ENCODE data around the gene MGAM2.
"Not testable (repeated sequence)": the region's sequence is repeated elsewhere in the genome, so short reads cannot be mapped to it uniquely, and the experiment has no call there.

Gene MGAM2

DNA sequence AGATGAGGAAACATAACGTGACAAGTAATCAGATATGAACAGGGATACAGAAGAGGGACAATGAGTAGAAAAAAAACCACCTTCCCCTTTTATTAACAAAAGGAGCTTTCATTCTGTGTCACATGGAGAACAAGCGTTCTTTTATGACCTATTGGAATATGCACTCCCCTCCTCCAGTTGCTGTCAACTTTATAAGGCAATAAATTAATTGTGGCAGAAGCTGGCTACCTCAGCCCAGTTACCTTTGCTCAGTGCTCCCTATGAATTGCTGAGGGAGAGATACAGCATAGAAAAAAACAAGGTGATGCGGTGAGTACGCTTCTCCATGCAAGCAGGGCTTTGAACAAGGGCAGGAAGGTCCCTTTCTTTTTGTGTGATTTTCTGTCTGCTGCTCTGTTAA, at the start of gene MGAM2:
Gene MGAM2, plus strand, starts transcription at position 220 of the 400 bp plus-strand sequence. CDS start 5,156 bp downstream, outside the sequence.
- no peak for DNase-seq (ENCODE audit: low read depth)

- no peak for DNase-seq (ENCODE audit: low read depth)
These were observed 47.7 kb upstream of the MGAM2 start for GRCh38 chr7:142063551-142064442.

- DNase-seq (ENCODE audit: low read depth) = no peak
These were observed 45.0 kb upstream of the MGAM2 start for GRCh38 chr7:142066536-142066935.

- DNase-seq (ENCODE audit: low read depth) = no peak
These were observed 33.8 kb upstream of the MGAM2 start for GRCh38 chr7:142077762-142078161.

- no peak for DNase-seq (ENCODE audit: low read depth)
These were observed 27.9 kb upstream of the MGAM2 start for GRCh38 chr7:142083605-142084004.

- DNase-seq (ENCODE audit: low read depth) = no peak
These were observed 26.1 kb upstream of the MGAM2 start for GRCh38 chr7:142085428-142085827.

DNA sequence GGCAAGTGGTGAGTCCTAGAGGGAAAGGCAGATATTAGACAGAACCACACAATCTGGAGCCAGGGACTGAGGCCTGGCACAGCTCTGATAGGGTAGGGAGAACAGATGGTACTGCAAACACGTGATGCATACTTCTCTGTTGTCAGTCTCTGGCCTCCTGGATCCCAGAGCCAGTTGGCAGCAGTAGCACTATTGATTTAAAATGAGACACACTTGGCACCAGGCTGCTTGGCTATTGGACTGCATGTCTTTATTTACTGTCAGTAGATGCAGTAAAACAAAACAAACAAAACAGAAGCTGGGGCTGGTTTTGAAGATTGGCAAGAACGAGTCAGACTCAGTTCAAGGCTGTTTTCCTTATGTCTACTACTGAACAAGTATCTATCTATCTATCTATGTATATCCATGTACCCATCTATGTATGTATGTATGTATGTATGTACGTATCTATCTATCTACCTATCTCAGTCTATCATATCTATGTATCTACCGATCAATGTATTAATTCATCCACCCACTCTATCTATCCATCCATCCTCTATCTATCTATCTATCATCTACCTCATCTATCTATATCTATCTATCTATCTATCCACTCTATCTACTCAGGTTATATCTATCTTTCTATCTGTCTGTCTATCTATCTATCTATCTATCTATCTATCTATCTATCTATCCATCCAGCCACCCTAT, 23.4 kb upstream of the MGAM2 start:
- no peak for DNase-seq (ENCODE audit: low read depth)

DNA sequence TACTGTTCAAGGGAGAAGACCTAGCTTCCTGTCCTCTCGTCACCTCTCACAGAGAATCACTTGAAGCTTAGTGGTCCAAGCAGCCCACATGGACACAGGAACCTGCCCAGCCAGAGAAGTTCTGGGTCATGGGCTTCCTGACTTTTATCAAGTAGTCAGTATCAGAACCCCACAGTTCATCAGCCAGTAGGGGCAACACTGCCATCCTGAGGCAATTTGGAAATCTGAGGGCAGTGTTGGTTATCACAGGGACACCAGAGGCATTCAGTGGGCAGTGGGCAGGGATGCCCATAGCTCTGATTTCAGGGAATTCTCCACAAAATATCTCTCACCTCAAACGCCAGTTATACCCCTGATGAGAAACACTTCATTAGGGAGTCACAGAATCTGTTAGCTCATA, 22.5 kb upstream of the MGAM2 start:
- DNase-seq (ENCODE audit: low read depth) = no peak

DNA sequence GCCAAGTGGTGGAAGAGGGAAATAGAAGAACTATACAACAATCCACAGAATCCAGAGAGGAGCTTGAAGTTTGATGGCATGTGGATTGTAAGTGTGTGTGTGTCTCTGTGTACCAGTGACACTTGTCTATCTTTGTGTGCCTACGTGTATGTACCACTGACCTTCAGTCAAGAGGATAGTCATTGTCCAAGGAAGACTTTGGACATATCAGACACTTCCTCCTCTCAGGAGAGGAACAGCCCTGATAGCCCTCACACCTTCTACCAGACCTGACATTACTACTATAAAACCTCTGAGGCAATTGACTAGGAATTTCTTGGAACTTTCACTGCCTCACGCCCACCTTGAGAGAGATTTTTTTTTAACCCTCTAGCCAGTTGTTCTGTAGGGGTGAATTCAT, 19.6 kb upstream of the MGAM2 start:
- no peak for DNase-seq (ENCODE audit: low read depth)

GRCh38 chr7:142094861-142095260, 16.7 kb upstream of the MGAM2 start:
- no peak for DNase-seq (ENCODE audit: low read depth)

DNA sequence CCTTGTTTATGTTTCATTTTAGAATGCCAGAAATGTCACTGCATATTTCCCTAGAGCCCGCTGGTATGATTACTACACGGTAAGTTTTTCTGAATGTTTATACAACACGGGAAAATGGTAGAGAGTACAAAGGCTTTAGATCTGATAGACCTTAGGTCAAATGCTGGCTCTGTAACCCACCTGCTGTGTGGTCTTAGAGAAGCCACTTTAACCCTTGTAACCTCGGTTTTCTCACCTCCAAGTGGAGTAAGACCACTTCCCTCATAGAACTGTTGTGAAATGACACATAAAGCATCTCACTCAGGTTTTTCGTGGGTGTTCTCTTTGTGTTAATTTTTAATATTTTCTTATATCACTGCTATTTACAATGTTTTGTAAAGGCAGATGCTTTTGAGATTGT, 13.9 kb upstream of the MGAM2 start:
- no peak for DNase-seq (ENCODE audit: low read depth)

DNA sequence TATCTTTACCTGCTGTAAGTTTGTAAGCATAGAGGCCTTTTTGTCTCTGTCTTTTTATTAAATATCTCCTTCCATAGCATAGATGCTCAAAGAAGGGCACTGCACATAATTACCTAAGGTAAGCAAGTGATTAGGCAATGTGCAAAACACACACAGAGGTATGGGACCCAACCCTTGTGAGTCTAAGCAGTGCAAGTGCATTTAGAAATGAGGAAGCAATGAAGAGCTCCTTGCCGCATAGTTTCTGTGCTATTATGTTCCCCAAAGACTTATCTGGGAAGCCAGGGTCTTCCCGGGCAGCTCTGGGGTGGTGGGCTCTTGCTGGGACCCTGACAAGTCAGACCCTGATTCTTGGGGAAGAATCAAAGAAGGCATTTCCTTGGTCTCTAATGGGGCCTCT, 13.5 kb upstream of the MGAM2 start:
- no peak for DNase-seq (ENCODE audit: low read depth)

- not testable (repeated sequence) for DNase-seq (ENCODE audit: low read depth)
These were observed 12.2 kb upstream of the MGAM2 start for GRCh38 chr7:142099347-142099746.

DNA sequence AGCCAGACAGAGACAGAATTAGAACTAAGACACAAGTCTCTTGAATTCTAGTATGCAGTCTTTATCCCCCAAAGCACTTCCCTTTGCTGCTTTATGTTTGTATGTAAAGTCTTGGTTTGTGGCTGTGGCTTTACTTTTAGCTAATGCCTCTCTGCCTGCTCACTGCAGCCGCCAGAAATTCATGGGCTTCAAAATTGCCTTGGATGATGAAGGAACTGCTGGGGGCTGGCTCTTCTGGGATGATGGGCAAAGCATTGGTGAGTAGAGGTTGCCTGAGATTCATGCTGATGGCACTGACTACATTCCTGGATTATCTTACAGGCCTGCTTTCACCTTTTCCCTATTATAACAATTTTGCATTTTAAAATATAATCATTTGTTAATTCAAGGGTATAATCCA, 10.9 kb upstream of the MGAM2 start:
- no peak for DNase-seq (ENCODE audit: low read depth)

GRCh38 chr7:142101794-142102193, 9.7 kb upstream of the MGAM2 start:
- DNase-seq (ENCODE audit: low read depth) = not testable (repeated sequence)

- no peak for DNase-seq (ENCODE audit: low read depth)
These were observed 6.7 kb upstream of the MGAM2 start for GRCh38 chr7:142104550-142105527.

DNA sequence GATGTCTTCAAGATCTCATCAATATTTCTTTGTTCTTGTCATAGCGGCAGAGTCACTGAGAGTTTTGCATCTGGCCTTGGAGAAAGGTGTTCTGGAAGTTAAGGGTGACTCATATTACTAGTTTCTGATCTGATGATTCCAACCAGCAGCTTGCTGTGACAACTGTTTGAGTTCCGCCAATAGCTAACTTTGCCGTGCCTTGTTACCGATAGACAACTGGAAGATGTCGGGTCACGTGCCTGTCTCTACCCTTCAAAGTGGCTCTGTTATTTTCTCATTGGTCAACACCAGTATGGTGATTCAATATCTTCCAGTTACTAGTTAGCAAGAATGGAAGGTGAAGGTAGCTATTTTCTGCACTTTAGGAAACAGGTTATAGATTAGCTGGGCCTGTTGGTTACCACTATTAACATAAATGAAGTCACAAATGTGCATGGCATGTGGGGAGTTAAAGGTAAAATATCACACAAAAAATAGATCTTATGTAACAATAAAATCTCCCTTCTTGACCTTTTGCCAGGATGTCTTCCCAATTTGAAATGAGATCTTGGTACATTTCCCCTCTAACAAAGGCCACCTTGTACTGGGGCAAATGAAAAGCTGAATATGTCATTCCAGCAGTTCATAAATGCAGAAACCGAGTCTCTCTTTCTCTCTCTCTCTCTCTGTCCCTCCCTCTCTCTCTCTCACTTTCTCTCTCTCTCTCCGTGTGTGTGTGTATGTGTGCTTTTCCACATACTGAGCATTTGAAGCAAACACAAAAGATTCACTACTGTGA, 2.6 kb upstream of the MGAM2 start:
- DNase-seq (ENCODE audit: low read depth) = no peak

- no peak for DNase-seq (ENCODE audit: low read depth)
These were observed 1.4 kb upstream of the MGAM2 start for GRCh38 chr7:142110098-142110497.

DNA sequence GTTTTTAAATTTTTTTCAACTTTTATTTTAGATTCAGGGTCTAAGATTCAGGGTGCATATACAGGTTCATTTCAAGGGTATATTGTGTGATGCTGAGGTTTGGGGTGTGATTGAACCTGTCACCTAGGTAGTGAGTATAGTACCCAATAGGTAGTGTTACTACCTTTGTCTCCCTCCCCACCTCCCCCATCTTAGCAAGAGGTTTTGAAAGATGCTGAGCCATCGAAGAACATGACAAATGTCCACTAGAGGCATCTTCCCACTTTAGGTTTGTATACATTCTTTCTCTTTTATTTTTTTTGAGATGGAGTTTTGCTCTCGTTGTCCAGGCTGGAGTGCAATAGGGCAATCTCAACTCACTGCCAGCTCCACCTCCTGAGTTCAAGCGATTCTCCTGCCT, 880 bp upstream of the MGAM2 start:
- DNase-seq (ENCODE audit: low read depth) = no peak

DNA sequence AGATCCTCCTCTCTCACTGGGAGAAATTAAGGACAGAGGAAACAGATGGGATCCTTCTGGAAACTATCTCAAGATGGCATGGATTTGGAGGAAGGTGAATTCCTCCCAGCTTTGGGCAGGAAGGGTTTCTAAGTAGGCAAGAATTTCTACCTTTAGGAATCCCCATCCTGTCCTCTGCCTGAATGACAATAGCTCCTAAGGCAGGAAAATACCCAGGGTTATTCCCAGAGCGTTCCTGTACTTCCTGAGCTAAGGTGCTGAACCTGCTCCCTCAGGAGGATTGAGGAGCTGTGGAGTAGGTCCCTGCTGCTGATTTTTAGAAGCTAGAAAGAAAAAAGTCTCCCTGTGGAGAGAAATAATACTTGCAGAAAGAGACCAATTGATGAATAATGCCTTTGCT, 568 bp downstream of the MGAM2 start:
- DNase-seq (ENCODE audit: low read depth) = no peak

DNA sequence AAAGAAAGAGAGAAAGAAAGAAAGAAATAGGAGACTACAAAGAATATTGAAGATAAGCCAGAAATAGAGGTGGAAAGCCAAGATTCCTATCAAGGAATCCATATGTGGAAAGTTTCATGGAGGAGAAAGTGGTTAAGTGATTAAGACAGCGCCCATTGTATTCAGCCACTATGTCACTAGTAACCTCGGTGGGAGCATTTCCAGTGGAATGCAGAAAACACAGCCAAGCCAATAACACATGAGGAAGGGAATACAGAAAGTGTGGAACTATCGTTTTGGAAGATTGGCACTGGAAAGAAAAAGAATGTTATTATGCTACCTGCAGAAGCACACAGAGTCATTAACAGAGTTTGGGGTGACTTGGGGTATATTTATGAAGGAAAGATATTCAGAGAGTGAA, 2.7 kb downstream of the MGAM2 start:
- no peak for DNase-seq (ENCODE audit: low read depth)

All from T-helper 22 cell (primary cell).